C4-2B (cell line): ENCODE data around the gene ABCC6.
"Not testable (repeated sequence)": the region's sequence is repeated elsewhere in the genome, so short reads cannot be mapped to it uniquely, and the experiment has no call there.

Experiments
- H3K27ac ChIP-seq: fragments of 450-650 bp; 2 replicates; pipeline ENCODE4 v1.5.1; 2017
- CTCF ChIP-seq: fragments of 450-650 bp; conservative IDR thresholded peaks from 2 replicates; pipeline ENCODE4 v1.5.1; 2017; ENCODE audit warnings: mild to moderate bottlenecking
- ZFX ChIP-seq: fragments of 450-650 bp; IDR thresholded peaks from 2 replicates; pipeline ENCODE4 v1.6.1; 2017

Gene ABCC6

GRCh38 chr16:16186820-16187219 lies 36.5 kb downstream of the ABCC6 start:
- H3K27ac ChIP-seq: no peak overlapping the region

GRCh38 chr16:16185095-16185494 lies 38.2 kb downstream of the ABCC6 start:
- TF ChIP-seq ZFX: no peak
- no peak for TF ChIP-seq CTCF
- H3K27ac ChIP-seq: no peak overlapping the region

More at GRCh38 chr16:16186820-16187219, 36.5 kb downstream of the ABCC6 start:
- no peak for TF ChIP-seq CTCF
- TF ChIP-seq ZFX: no peak

- TF ChIP-seq ZFX (no peak), CTCF (no peak)
- no peak overlapping the region for H3K27ac ChIP-seq
Observed at GRCh38 chr16:16184594-16184993, 38.7 kb downstream of the ABCC6 start.

- TF ChIP-seq CTCF (no peak; the same call in 1 of the 2 replicates), ZFX (no peak)
- no peak overlapping the region for H3K27ac ChIP-seq
Observed at GRCh38 chr16:16183562-16183961, 39.7 kb downstream of the ABCC6 start.

- no peak overlapping the region for H3K27ac ChIP-seq
- no peak for TF ChIP-seq CTCF
Observed at GRCh38 chr16:16182918-16183317, 40.4 kb downstream of the ABCC6 start.

- H3K27ac ChIP-seq: not testable (repeated sequence)
Observed at GRCh38 chr16:16181748-16182147, 41.5 kb downstream of the ABCC6 start.

- no peak for TF ChIP-seq CTCF
- TF ChIP-seq ZFX: no peak
- no peak overlapping the region for H3K27ac ChIP-seq
Observed at GRCh38 chr16:16178455-16179162, 44.7 kb downstream of the ABCC6 start.

- TF ChIP-seq CTCF (no peak), ZFX (no peak)
- no peak overlapping the region for H3K27ac ChIP-seq
Observed at GRCh38 chr16:16176328-16176727, 47.0 kb downstream of the ABCC6 start.
